Ecto neural progenitor cell (in vitro differentiated cells): ENCODE measurements around the gene STX5.
"Not testable (repeated sequence)": the region's sequence is repeated elsewhere in the genome, so short reads cannot be mapped to it uniquely, and the experiment has no call there.

Source experiments
- DNase-seq: peaks from one replicate; pipeline ENCODE4 v3.0.0-alpha.2; 2018; ENCODE audit warnings: low spot score

Gene STX5

GRCh38 chr11:62830904-62831519, 839 bp downstream of the STX5 start:
- no peak for DNase-seq

- DNase-seq = not testable (repeated sequence)
Observed at GRCh38 chr11:62828130-62828529, 3.7 kb downstream of the STX5 start.

GRCh38 chr11:62823677-62824076, 8.2 kb downstream of the STX5 start:
- DNase-seq = no peak

GRCh38 chr11:62817129-62817528, 14.7 kb downstream of the STX5 start:
- no peak for DNase-seq

GRCh38 chr11:62816557-62816956, 15.3 kb downstream of the STX5 start:
- no peak for DNase-seq

GRCh38 chr11:62811659-62812058, 20.2 kb downstream of the STX5 start:
- DNase-seq = no peak

- no peak for DNase-seq
Observed at GRCh38 chr11:62810748-62811147, 21.1 kb downstream of the STX5 start.

- DNase-seq = no peak
Observed at GRCh38 chr11:62806611-62807121, 25.2 kb downstream of the STX5 start.

GRCh38 chr11:62805961-62806441, 25.9 kb downstream of the STX5 start:
- DNase-seq = no peak

GRCh38 chr11:62805076-62805892, 26.6 kb downstream of the STX5 start, which contains the start of gene NXF1:
Gene NXF1 (minus strand): TSS chr11:62805440. CDS start chr11:62805356, 84 bp downstream.
- DNase-seq = peak; percentile 98

GRCh38 chr11:62804310-62805075, 27.4 kb downstream of the STX5 start:
- no peak for DNase-seq

- no peak for DNase-seq
Observed at GRCh38 chr11:62801071-62801470, 30.8 kb downstream of the STX5 start.

GRCh38 chr11:62799486-62799885, 32.4 kb downstream of the STX5 start:
- no peak for DNase-seq

- DNase-seq = no peak
Observed at GRCh38 chr11:62796281-62796680, 35.6 kb downstream of the STX5 start.

GRCh38 chr11:62794201-62794775, 37.6 kb downstream of the STX5 start:
- no peak for DNase-seq

- DNase-seq = peak; percentile 54
Observed at GRCh38 chr11:62792202-62792575, 39.7 kb downstream of the STX5 start.

- peak; percentile 89 for DNase-seq
Observed at GRCh38 chr11:62791501-62792201, 40.2 kb downstream of the STX5 start, which contains the start of gene TMEM223. Gene TMEM223 (minus strand): TSS chr11:62792006. CDS start chr11:62791994, 12 bp downstream.

GRCh38 chr11:62789576-62789975, 42.3 kb downstream of the STX5 start:
- no peak for DNase-seq

GRCh38 chr11:62788991-62789390, 42.9 kb downstream of the STX5 start:
- no peak for DNase-seq

- peak; percentile 97 for DNase-seq
Observed at GRCh38 chr11:62787005-62787759, 44.7 kb downstream of the STX5 start, which contains the start of gene TMEM179B. Gene TMEM179B (plus strand): TSS chr11:62787402. CDS start chr11:62787432, 30 bp downstream.
